Vagina (tissue), 2 donors: ENCODE measurements around the gene PRDM2. TPM values are rescaled to one million over a fixed set of nuclear protein-coding genes. Genes with fewer than 3 reads are reported as not detected.

Experiments
- DNase-seq, 2 donors: peaks; one replicate each; pipeline ENCODE4 v3.0.0-alpha.2; 2017; ENCODE audit errors: extremely low spot score in 2 of 2
- H3K27ac ChIP-seq: fragments of 200-600 bp; sonication (generic); one replicate; pipeline ENCODE4 v1.5.1; 2019
- H3K27me3 ChIP-seq: fragments of 200-600 bp; sonication (generic); one replicate; pipeline ENCODE4 v1.5.1; 2019
- H3K36me3 ChIP-seq, 2 donors: fragments of 200-600 bp; sonication (generic); one replicate each; pipeline ENCODE4 v1.5.1; 2017 to 2019
- H3K4me1 ChIP-seq: fragments of 200-600 bp; sonication (generic); one replicate; pipeline ENCODE4 v1.5.1; 2019
- H3K4me3 ChIP-seq, 2 donors: fragments of 200-600 bp; sonication (generic); 1 replicate in 1 of 2; 2 replicates in 1 of 2; pipeline ENCODE4 v1.5.1; 2016 to 2019
- H3K9me3 ChIP-seq: fragments of 200-600 bp; sonication (generic); one replicate; pipeline ENCODE4 v1.5.1; 2019
- POLR2A ChIP-seq, 2 donors: fragments of 450-650 bp; IDR thresholded peaks; one replicate each; pipeline ENCODE4 v1.6.1; 2017; ENCODE audit warnings: antibody characterized with exemption in 2 of 2, mild to moderate bottlenecking in 2 of 2, moderate library complexity in 2 of 2
- POLR2AphosphoS5 ChIP-seq, 2 donors: sonication (generic); formaldehyde crosslinking; IDR thresholded peaks; one replicate each; pipeline ENCODE4 v1.9.0; 2017; ENCODE audit warnings: antibody characterized with exemption in 2 of 2, mild to moderate bottlenecking in 2 of 2, low read depth in 1 of 2; ENCODE audit not compliant: insufficient read depth in 1 of 2
- intact Hi-C: fragments of 100-400 bp; cut with DNase I; formaldehyde crosslinking; loops from one replicate; pipeline ENCODE4 v1.15.1; 2023
- total RNA-seq: library from RNA; depleted of rRNA; stranded (reverse); fragments of >200 nt; gene quantifications from one replicate; pipeline ENCODE4 v1.2.3, GENCODE V29; 2016
- TF ChIP-seq, protein P1 (sequence below), 3 experiments: fragments of 450-650 bp in 2 of 3; fragments of 200-600 bp in 1 of 3; sonication (generic) in 1 of 3; IDR thresholded peaks; one replicate each; pipeline ENCODE4 v1.5.1; 2017 to 2019; ENCODE audit warnings: antibody characterized with exemption in 3 of 3, mild to moderate bottlenecking in 2 of 3, moderate library complexity in 2 of 3

The PRDM2 gene
- total RNA-seq, 1 donor from 2014 or later = 56.2 TPM

DNA sequence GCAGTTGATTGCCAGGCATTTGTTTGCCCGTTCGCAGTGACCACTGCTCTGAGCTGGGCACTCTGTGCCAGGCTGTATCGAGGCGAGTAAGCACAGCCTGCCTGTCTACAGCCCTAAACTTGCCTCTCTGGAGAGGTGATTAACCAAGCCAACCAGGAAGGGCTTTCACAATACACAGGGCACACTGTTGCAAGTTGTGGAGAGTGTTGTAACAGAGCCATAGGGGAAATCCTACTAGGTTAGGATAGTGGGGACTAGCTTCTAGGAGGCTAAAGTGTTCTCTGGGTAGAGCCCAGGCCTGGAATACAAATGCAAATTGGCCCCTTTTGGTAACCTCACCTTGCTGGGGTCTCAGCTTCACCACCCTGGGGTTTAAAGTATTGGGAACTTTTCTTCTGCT lies 23.8 kb downstream of the PRDM2 start:
- TF ChIP-seq POLR2AphosphoS5 (IDR thresholded peaks at IDR 0.05; ENCODE audit: insufficient read depth in 1 of 2, low read depth in 1 of 2) = peak in 1 of 2 donors; percentile 40
- TF ChIP-seq, protein P1, sequence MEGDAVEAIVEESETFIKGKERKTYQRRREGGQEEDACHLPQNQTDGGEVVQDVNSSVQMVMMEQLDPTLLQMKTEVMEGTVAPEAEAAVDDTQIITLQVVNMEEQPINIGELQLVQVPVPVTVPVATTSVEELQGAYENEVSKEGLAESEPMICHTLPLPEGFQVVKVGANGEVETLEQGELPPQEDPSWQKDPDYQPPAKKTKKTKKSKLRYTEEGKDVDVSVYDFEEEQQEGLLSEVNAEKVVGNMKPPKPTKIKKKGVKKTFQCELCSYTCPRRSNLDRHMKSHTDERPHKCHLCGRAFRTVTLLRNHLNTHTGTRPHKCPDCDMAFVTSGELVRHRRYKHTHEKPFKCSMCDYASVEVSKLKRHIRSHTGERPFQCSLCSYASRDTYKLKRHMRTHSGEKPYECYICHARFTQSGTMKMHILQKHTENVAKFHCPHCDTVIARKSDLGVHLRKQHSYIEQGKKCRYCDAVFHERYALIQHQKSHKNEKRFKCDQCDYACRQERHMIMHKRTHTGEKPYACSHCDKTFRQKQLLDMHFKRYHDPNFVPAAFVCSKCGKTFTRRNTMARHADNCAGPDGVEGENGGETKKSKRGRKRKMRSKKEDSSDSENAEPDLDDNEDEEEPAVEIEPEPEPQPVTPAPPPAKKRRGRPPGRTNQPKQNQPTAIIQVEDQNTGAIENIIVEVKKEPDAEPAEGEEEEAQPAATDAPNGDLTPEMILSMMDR (IDR thresholded peaks at IDR 0.05) = no peak
- Histone ChIP-seq H3K4me3 (no peak overlapping the region), H3K9me3 (no peaks in the 10 kb centered on the region), H3K27ac (no peak overlapping the region), H3K36me3 (no peaks in the 10 kb centered on the region), H3K27me3 (no peaks in the 10 kb centered on the region), H3K4me1 (no peaks in the 10 kb centered on the region)
- intact Hi-C loops = no loop called here
- no peak for DNase-seq

DNA sequence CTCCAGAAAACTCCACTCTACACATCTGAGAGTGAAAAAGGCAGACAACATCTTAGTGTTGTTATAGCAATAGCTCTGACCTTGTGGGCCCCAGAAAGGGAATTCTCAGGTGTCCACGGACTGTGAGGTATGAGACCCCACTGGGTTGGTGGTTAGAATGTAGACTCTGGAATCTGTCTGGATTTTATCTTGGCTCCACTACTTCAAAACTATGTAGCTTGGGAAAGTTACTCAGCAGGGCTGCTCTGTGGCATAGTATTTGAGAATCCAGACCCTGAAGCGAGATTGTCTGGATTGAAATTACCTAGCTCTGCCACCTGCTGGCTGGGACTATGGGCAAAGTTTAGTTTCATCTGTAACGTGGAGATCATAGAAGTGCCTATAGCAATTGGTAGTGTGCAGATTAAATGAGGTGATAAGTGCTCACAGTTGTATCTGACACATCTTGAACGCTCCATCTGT lies 25.8 kb downstream of the PRDM2 start:
- intact Hi-C loops = no loop called here
- H3K27me3 ChIP-seq = no peaks in the 10 kb centered on the region
- TF ChIP-seq, protein P1 (IDR thresholded peaks at IDR 0.05) = peak in 2 of 3 experiments; percentile 7 to 10
- no peak for TF ChIP-seq POLR2AphosphoS5 (IDR thresholded peaks at IDR 0.05; ENCODE audit: insufficient read depth in 1 of 2, low read depth in 1 of 2)
- H3K4me1 ChIP-seq = no peaks in the 10 kb centered on the region
- no peak for DNase-seq
- H3K27ac ChIP-seq = no peak overlapping the region
- H3K4me3 ChIP-seq = no peak overlapping the region
- no peaks in the 10 kb centered on the region for H3K9me3 ChIP-seq
- no peaks in the 10 kb centered on the region for H3K36me3 ChIP-seq

DNA sequence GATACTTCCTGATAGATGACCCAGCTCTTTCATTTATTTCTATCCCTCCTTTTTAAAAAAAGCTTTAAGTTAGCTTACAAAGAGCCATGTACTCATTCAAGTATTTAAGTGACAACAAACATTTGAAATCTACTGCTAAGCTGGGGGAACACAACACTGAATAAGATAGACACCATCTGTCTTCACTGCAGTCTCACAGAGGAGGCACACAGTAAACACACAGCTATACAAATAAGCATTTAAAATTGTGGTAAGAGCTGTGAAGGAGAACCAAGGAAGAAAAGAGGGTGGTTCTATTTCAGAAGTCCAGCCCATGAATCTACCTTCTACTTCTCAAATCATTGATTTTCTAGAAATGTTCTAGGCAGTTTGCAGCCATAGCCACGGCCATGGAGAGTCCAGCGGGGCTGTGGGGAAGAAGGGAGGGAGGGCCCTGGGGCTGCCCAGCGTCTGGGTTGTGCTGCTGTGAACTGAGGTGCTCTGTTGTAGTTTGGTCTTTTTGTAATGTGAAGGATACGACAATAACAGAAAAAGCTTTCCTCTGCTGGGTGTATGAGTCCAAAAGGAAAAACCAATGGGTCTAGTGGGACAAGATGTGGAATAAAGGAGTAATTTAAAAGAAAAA lies 28.2 kb downstream of the PRDM2 start:
- Histone ChIP-seq H3K36me3 (no peaks in the 10 kb centered on the region), H3K27ac (no peak overlapping the region), H3K4me1 (no peaks in the 10 kb centered on the region), H3K4me3 (no peak overlapping the region), H3K27me3 (no peaks in the 10 kb centered on the region), H3K9me3 (no peaks in the 10 kb centered on the region)
- TF ChIP-seq POLR2AphosphoS5 (IDR thresholded peaks at IDR 0.05; ENCODE audit: insufficient read depth in 1 of 2, low read depth in 1 of 2) = no peak
- TF ChIP-seq, protein P1 (IDR thresholded peaks at IDR 0.05) = no peak
- TF ChIP-seq POLR2A (IDR thresholded peaks at IDR 0.05) = no peak
- intact Hi-C loops = no loop called here
- DNase-seq = no peak

DNA sequence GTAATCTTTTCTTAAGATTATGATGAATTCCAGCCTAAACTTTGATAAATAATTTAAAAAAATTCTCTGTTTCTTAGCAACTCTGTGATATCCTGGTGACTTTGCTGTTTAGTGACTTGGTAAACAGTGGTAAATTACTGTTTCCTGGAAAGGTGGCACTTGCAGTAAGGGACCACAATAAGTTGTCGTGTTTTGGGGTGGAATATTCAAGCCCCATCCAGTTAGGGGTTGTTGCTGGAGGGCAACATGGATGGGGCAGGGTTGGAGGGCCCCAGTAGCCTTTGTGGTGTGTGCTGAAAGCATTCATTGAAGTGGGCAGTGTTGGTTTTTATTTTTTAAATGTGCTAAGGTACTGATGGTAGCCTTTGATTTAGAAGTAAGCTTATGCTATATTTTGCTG lies 30.3 kb downstream of the PRDM2 start:
- peak overlapping the region; percentile 37 for H3K27ac ChIP-seq
- TF ChIP-seq POLR2AphosphoS5 (IDR thresholded peaks at IDR 0.05; ENCODE audit: insufficient read depth in 1 of 2, low read depth in 1 of 2) (no peak), POLR2A (IDR thresholded peaks at IDR 0.05) (no peak)
- TF ChIP-seq, protein P1 (IDR thresholded peaks at IDR 0.05) = no peak
- peaks cover 9% of the 10 kb centered on the region for H3K4me1 ChIP-seq
- intact Hi-C loops = no loop called here
- no peak for DNase-seq
- no peaks in the 10 kb centered on the region for H3K9me3 ChIP-seq
- no peaks in the 10 kb centered on the region for H3K27me3 ChIP-seq
- no peak overlapping the region for H3K4me3 ChIP-seq
- H3K36me3 ChIP-seq = no peaks in the 10 kb centered on the region

DNA sequence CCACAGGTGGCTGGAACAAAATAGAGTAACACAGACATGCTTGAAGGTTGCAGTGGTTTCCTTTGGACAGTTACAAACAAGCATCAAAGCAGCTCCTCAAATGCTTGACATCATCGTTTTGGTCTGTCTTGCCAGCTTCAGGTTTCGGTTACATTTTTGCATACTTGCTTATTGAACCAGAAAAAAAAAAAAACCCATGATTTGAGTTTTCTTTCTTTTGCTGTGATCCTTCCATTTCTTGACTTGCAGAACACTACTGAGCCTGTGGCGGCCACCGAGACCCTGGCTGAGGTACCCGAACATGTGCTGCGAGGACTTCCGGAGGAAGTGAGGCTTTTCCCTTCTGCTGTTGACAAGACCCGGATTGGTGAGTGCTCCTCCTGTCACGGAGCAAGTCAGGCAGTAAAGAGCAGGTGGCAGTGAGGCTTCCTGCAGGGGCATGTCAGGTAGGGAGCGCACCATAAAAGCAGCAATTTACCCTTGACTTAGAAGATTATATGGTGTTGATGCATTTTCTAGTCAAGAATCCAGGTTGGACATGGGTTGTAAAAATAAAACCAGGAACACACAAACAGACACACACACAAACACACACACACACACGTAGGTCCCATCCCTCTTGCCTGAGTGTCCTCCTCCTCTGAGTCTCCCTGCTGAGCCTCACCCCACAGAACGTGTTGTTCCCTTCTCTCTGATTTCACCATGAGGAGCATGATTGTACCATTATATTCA lies 30.9 kb downstream of the PRDM2 start:
- peak overlapping the region; percentile 37 for H3K27ac ChIP-seq
- peaks cover 9% of the 10 kb centered on the region for H3K4me1 ChIP-seq
- H3K36me3 ChIP-seq = no peaks in the 10 kb centered on the region
- H3K9me3 ChIP-seq = no peaks in the 10 kb centered on the region
- H3K4me3 ChIP-seq = no peak overlapping the region
- DNase-seq = no peak
- no peaks in the 10 kb centered on the region for H3K27me3 ChIP-seq
- intact Hi-C loops = no loop called here
- TF ChIP-seq POLR2AphosphoS5 (IDR thresholded peaks at IDR 0.05; ENCODE audit: insufficient read depth in 1 of 2, low read depth in 1 of 2) (peak in 1 of 2 donors; percentile 42), POLR2A (IDR thresholded peaks at IDR 0.05) (no peak)
- TF ChIP-seq, protein P1 (IDR thresholded peaks at IDR 0.05) = no peak
